GM18502 (cell line): Measurements from ENCODE around the gene KANK4.

Experiments used
- ATAC-seq: cut with Tn5 transposase; IDR thresholded peaks from one replicate; pipeline ENCODE4 v1.9.1; 2021; ENCODE audit warnings: mild to moderate bottlenecking; ENCODE audit not compliant: unreplicated experiment, poor library complexity

Gene KANK4

DNA sequence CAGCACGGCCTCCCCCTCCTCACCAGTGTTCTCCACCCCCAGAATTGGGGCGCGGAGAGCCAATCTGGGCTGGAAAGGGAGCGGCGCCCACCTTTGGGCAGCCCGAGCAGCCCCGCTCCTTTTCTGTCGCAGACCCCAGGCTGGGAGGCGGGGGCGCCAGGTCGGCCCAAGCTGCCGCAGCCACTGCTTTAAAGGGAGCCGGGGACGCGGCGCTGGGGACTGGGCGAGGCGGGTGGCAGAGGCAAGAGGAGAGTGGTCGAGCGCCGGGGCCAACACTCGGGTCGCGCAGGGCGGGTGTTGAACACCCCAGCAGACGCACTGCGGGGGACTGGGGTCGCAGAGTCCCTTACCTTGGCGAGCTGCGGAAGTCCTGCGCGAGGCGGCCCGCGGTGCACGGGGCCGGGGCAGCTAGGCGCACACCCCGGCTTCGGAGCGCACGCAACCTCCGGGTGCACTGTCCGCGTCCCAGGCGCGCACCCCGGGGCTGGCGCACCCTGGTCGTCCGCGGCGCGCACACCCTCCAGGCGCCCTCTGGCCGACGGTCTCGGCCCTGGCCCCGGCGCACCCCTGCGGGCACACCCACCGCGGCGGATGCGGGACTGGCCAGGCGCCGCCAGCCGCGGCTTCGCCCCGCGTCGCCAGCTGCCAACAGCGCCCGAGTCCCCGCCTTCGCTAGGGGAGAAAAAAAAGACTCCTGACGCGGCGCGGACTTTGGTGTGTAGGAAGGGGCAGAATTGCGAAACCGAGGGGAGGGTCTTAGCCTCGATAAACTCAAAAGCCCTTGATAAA lies at the start of gene KANK4:
Gene KANK4, minus strand, starts transcription at position 679 of the 789 bp plus-strand sequence. CDS start 37,870 bp downstream, outside the sequence.
- no peak for ATAC-seq

GRCh38 chr1:62368989-62369388 lies 49.8 kb upstream of the KANK4 start:
- no peak for ATAC-seq

DNA sequence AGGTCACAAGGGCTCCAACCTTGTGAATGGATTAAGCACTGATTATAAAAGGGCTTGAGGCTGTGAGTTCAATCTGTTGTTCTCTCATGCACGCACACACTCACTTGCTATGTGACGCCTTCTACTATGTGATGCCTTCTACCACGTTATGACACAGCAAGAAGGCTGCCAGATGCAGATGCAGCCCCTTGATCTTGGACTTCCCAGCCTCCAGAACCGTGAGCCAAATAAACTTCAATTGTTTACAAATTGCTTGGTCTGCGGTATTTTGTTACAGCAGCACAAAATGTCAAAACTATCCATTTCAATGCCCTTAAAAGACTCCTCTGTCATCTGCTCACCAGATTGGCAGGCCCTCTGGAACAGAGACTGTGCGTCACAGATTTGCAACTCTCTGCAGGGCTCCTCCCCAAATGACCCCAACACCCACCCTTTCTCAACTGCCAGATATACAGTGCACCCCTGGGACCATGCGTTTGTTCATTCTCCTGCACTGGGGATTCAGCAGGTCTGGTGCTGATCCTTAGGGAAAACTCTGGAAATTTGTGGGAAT lies 47.8 kb upstream of the KANK4 start:
- ATAC-seq = no peak

GRCh38 chr1:62364721-62365120 lies 45.5 kb upstream of the KANK4 start:
- ATAC-seq = no peak

DNA sequence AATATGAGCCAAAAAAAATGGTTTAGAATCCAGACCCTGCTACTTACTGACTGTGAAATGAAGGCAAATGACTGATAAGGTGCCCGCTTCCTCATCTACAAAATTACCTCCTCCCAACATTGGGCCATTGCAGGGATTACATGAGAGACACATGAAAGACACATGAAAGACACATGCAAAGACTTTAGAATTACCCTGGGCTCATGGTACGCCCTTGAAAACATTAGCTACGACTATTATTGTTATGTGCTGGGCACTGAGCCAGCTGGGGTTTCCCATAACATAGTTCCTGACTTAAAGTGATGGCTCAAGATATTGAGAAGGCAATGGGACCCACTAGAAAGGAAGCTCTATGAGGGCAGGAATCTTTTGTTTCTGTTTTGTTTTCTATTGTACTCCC lies 43.7 kb upstream of the KANK4 start:
- no peak for ATAC-seq

- ATAC-seq = no peak
These were observed 43.1 kb upstream of the KANK4 start for GRCh38 chr1:62362061-62362917.

GRCh38 chr1:62361431-62361830 lies 42.2 kb upstream of the KANK4 start:
- ATAC-seq = no peak

DNA sequence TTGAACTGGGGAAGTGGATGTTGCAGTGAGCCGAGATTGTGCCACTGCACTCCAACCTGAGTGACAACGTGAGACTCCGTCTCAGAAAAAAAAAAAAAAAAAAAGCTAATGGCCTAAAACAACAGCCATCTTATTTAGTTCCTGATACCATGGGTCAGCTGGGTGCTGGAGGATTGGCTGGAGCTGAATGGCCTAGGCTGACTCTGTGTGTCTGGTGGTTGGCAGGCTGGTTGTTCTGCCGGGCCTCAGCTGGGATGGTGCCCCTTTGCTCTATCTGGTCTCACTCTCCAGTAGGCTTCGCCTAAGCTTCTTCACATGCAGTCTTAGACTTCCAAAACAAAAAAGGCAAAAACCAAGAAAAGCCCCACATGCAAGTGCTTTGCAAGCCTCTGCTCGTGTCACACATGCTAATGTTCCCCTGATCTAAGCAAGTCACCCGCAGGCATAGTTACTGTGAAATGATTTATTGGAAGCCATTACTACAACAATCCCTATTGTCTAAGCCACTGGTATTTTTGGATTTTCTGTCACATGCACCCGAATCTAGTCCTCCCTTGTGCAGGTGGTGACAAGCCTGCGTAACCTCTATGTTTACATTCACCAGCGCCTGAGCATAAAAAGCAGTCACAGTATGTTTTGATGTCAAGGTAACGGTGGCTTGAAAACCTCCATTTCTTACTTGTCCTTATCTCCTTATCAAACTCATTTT lies 39.6 kb upstream of the KANK4 start:
- no peak for ATAC-seq

- ATAC-seq = no peak
These were observed 38.7 kb upstream of the KANK4 start for GRCh38 chr1:62357916-62358315.

- peak; percentile 58 for ATAC-seq
These were observed 37.1 kb upstream of the KANK4 start for GRCh38 chr1:62356257-62356835.

DNA sequence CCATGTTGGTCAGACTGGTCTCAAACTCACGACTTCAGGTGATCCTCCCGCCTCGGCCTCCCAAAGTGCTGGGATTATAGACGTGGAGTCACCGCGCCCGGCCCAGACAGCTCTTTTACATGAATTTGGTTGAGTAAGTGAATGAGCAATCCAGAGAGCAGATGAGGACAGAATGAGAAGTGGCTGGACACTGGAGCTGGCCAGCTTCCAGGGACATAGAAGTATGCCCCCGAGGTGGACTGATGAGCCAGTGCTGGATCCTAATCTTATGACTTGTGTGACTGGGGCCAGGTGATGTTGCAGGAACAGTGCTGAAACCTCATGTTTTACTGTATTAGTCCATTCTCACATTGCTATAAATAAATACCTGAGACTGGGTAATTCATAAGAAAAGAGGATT lies 35.9 kb upstream of the KANK4 start:
- no peak for ATAC-seq

GRCh38 chr1:62353853-62354252 lies 34.6 kb upstream of the KANK4 start:
- no peak for ATAC-seq

- ATAC-seq = no peak
These were observed 33.2 kb upstream of the KANK4 start for GRCh38 chr1:62352387-62352786.

DNA sequence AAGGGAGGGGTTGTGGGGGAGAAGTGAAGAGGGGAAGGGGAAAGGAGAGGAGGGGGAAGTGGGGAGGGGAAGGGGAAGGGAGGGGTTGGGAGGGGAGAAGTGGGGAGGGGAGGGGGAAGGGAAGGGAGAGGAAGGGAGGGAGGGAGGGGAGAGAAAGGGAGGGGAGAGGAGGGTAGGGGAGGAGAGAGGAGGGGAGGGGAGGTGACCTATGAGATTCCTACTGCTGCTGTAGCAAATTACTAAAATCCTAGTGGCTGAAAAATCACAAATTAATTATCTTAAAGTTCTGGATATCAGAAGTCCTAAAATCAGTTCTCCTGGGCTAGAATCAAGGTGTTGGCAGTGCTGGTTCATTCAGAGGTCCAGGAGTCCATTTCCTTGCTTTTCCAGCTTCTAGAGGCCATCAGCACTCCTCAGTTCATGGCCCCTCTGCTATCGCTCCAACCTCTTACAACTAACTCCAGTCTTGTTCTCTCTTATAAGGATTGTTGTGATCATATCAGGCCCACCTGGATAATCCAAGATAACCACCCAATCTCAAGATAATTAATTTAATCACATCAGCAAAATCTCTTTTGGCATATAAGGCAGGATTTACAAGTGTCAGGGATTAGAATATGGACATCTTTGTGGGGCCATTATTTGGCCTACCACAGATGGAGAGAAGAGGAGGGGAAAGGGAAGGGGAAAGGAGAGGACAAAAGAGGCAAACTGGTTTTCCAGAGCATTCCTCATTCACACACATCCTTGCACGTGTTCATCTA lies 30.4 kb upstream of the KANK4 start:
- no peak for ATAC-seq

DNA sequence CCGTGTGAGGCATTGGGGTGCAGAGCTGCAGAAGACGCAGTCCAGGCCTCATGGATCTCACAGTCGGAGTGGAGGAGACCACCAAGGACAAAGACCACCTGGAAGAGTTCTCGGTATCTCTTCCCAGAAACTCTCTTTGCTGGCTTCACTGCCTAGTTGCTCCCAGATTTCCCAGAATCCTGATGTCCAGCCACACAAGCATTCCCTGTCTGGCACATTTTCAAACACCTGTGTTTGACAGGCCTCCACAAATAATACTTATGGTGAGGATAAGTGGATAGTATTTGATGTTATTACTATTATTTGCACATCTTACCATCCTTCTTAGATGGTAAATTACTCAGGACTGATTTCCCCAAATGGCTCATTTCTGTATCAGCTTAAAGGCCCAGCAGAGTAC lies 27.7 kb upstream of the KANK4 start:
- no peak for ATAC-seq

GRCh38 chr1:62343911-62344310 lies 24.7 kb upstream of the KANK4 start:
- ATAC-seq = no peak

- no peak for ATAC-seq
These were observed 23.0 kb upstream of the KANK4 start for GRCh38 chr1:62342270-62342669.

DNA sequence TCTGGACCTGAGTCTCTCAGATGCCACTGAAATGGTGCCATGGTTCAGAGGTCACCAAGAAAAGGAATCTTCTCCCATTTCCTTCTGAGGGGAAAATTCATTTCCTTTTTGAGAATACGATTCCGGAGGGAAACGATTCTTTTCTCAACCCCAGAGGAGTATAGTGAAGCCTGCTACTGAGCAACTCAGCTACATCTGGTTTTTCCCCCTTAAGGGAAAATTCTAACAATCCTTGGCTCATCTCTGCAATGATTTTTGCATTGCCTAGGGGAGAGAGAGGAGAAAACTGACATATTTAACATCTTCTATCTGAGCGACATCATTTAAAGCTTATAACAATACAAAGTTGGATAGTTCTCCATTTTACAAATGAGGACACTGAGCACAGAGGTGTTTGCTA lies 22.4 kb upstream of the KANK4 start:
- no peak for ATAC-seq

GRCh38 chr1:62341089-62341488 lies 21.9 kb upstream of the KANK4 start:
- ATAC-seq = no peak
